OCI-LY3 (cell line): ENCODE results near the gene SNAI1.

Source experiments
- H2AFZ ChIP-seq: fragments of 200-600, 300-600 bp; shearing (Covaris generic); 2 replicates; pipeline ENCODE4 v1.6.0; 2014; ENCODE audit warnings: antibody characterized with exemption, low read depth, low read length
- H3K27ac ChIP-seq: fragments of 200-600, 300-600 bp; sonication (generic); 2 replicates; pipeline ENCODE4 v1.5.1; 2014; ENCODE audit warnings: mild to moderate bottlenecking, low read length, moderate library complexity, mixed read lengths
- H3K27me3 ChIP-seq: fragments of 200-600, 300-600 bp; sonication (generic); 2 replicates; pipeline ENCODE4 v1.6.1; 2014; ENCODE audit warnings: low read depth, low read length, mixed read lengths
- H3K36me3 ChIP-seq: fragments of 200-600, 300-600 bp; sonication (generic); replicated peaks from 2 replicates; pipeline ENCODE3; 2014; ENCODE audit warnings: low read depth, low read length, mixed read lengths
- H3K4me1 ChIP-seq: fragments of 300-600, 200-600 bp; sonication (generic); 2 replicates; pipeline ENCODE4 v1.6.1; 2014; ENCODE audit warnings: low read length, mixed read lengths
- H3K4me2 ChIP-seq: fragments of 200-600, 300-600 bp; sonication (generic); 2 replicates; pipeline ENCODE4 v1.6.1; 2014; ENCODE audit warnings: low read length, mixed read lengths
- H3K4me3 ChIP-seq: fragments of 300-600, 200-600 bp; sonication (generic); 2 replicates; pipeline ENCODE4 v1.5.1; 2014; ENCODE audit warnings: antibody characterized with exemption, mild to moderate bottlenecking, low read length, moderate library complexity
- H3K79me2 ChIP-seq: fragments of 300-600, 200-600 bp; shearing (Covaris generic); 2 replicates; pipeline ENCODE4 v1.6.1; 2014; ENCODE audit warnings: mild to moderate bottlenecking, low read length, mixed read lengths
- H3K9ac ChIP-seq: fragments of 300-600, 200-600 bp; shearing (Covaris generic); 2 replicates; pipeline ENCODE4 v1.6.0; 2014; ENCODE audit warnings: mild to moderate bottlenecking, low read length, moderate library complexity
- H3K9me3 ChIP-seq: fragments of 200-600, 300-600 bp; shearing (Covaris generic); 2 replicates; pipeline ENCODE4 v1.6.1; 2014; ENCODE audit warnings: low read length, mixed read lengths; ENCODE audit not compliant: insufficient read depth
- H4K20me1 ChIP-seq: fragments of 200-600, 300-600 bp; sonication (generic); 2 replicates; pipeline ENCODE4 v1.6.1; 2016; ENCODE audit warnings: low read length, mixed read lengths; ENCODE audit not compliant: insufficient read depth
- CTCF ChIP-seq: fragments of 200-600, 300-600 bp; sonication (generic); IDR thresholded peaks from 2 replicates; pipeline ENCODE4 v1.5.1; 2014; ENCODE audit warnings: antibody characterized with exemption, low read length, low read depth
- EZH2phosphoT487 ChIP-seq: fragments of 200-600 bp; shearing (Covaris generic); IDR thresholded peaks from 2 replicates; pipeline ENCODE4 v1.6.1; 2018; ENCODE audit warnings: antibody characterized with exemption, mixed run types, low read depth

Gene SNAI1

GRCh38 chr20:50029083-50029696 lies 46.4 kb downstream of the SNAI1 start:
- Histone ChIP-seq H3K9me3 (no peaks in the 10 kb centered on the region), H3K4me1 (peaks cover 2% of the 10 kb centered on the region), H2AFZ (no peak overlapping the region), H3K4me3 (no peak overlapping the region), H3K36me3 (no peaks in the 10 kb centered on the region), H3K4me2 (no peak overlapping the region), H3K9ac (no peak overlapping the region), H3K27ac (no peak overlapping the region), H3K27me3 (peaks cover 8% of the 10 kb centered on the region), H4K20me1 (no peaks in the 10 kb centered on the region), H3K79me2 (no peaks in the 10 kb centered on the region)
- TF ChIP-seq EZH2phosphoT487 (no peak), CTCF (no peak)

DNA sequence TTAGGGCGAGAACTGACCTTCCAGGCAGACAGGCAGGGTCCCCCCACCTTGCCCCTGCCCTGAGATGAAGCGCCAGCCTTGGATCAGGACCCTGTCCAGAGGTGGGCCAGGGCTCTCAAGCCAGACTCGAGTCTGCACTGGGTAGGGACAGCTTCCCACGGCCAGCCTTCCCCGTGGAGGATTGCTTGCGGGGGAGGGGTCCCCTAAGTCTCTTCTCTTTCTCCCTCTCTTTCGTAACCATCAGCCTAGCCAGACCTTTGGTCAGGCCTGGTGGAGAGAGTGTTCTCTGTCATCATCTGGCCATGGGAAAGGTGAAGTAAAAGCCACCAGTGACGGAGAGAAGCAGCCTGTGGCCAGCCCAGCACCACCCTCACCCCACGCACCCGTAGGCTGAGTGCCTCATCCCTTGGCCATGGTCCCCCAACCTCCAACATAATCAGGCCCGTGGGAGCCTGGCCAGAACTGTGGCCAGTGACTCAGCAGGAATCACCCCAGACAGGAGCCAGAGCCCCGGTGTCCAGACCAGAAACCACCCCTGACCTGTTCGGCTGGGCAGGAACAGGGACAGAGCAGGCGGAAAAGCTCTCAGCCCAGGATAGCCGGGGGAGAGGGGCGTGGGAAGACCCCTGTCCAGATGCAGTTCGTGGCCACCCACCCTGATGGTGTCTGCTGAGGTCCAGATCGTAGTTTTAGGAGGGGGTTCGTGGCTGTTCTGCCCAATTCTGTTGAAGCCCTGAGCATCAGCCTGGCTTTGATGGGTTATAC lies 47.1 kb downstream of the SNAI1 start:
- Histone ChIP-seq H3K9ac (no peak overlapping the region), H3K4me3 (no peak overlapping the region), H3K36me3 (no peaks in the 10 kb centered on the region), H3K4me1 (no peaks in the 10 kb centered on the region), H2AFZ (no peak overlapping the region), H3K79me2 (no peaks in the 10 kb centered on the region), H4K20me1 (no peaks in the 10 kb centered on the region), H3K27me3 (peaks cover 8% of the 10 kb centered on the region), H3K9me3 (no peaks in the 10 kb centered on the region), H3K4me2 (no peak overlapping the region), H3K27ac (no peak overlapping the region)
- TF ChIP-seq EZH2phosphoT487 (no peak), CTCF (no peak)

DNA sequence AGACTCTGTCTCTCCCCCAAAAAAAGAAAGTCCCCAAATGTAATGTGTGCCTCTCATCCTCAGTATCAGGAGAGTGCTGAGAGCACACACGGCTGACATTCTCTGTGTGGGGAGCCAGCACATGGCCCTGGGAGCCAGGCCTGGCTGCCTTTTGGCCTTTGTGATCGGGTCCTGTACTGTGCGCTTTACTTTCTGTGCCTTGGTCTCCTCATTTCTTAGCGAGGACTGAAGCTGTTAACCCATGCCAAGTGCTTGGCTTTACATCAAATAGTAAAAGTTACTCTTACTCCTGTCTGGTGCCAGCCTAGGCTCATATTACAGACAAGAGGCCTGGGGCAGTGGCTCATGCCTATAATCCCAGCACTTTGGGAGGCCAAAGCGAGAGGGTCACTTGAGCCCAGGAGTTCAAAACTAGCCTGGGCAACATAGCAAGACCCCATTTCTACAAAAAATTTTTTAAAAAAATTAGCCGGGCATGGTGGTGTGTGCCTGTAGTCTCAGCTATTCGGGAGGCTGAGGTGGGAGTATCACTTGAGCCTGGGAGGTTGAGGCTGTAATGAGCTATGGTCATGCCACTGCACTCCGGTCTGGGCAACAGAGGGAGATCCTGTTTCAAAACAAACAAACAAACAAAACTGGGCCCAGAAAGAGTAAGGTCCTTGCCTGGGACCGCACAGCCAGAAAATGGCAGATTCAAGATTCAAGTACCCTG lies 50.3 kb downstream of the SNAI1 start:
- Histone ChIP-seq H3K4me2 (no peak overlapping the region), H3K27ac (no peak overlapping the region), H3K4me1 (no peaks in the 10 kb centered on the region), H3K9ac (no peak overlapping the region), H3K36me3 (no peaks in the 10 kb centered on the region), H3K4me3 (no peak overlapping the region), H4K20me1 (no peaks in the 10 kb centered on the region), H3K79me2 (no peaks in the 10 kb centered on the region), H3K27me3 (peaks cover 8% of the 10 kb centered on the region), H3K9me3 (no peaks in the 10 kb centered on the region), H2AFZ (no peak overlapping the region)
- TF ChIP-seq CTCF (no peak), EZH2phosphoT487 (no peak)

GRCh38 chr20:50034567-50035180 lies 51.9 kb downstream of the SNAI1 start:
- Histone ChIP-seq H3K9me3 (no peaks in the 10 kb centered on the region), H3K27me3 (peaks cover 8% of the 10 kb centered on the region), H4K20me1 (no peaks in the 10 kb centered on the region), H3K36me3 (no peaks in the 10 kb centered on the region), H3K9ac (no peak overlapping the region), H3K4me2 (no peak overlapping the region), H3K79me2 (no peaks in the 10 kb centered on the region), H3K4me3 (no peak overlapping the region), H3K27ac (no peak overlapping the region), H3K4me1 (no peaks in the 10 kb centered on the region), H2AFZ (no peak overlapping the region)
- TF ChIP-seq EZH2phosphoT487 (no peak), CTCF (no peak)
